Caco-2 (cell line): ENCODE results near the gene SDS. TPM values are rescaled to one million over a fixed set of nuclear protein-coding genes. Genes with fewer than 3 reads are reported as not detected.

Experiments
- BruUV-seq: library from RNA; stranded (reverse); fragments of 400-500 nt; replicated peaks from 2 replicates; lab custom pipeline; 2021; lab: Mats Ljungman, UMichigan
- CTCF ChIA-PET: fragments of 300-600 bp; sonication (Branson Sonifier 250); formaldehyde crosslinking; loops from one replicate; lab custom pipeline; 2022; ENCODE audit warnings: antibody characterized with exemption; lab: Charles Lee
- POLR2A ChIA-PET: fragments of 300-600 bp; sonication (Branson Sonifier 250); formaldehyde crosslinking; loops from one replicate; lab custom pipeline; 2022; ENCODE audit warnings: antibody characterized with exemption; lab: Charles Lee
- DNase-seq, 2 experiments: peaks; one replicate each; pipeline versions ENCODE4 v3.0.0 to v3.0.0-alpha.2; 2020 to 2022
- H3K27me3 ChIP-seq: replicated peaks from 2 replicates; pipeline ENCODE4 v1.6.0; 2011; ENCODE audit warnings: low read length; ENCODE audit not compliant: control insufficient read depth, insufficient read depth
- H3K36me3 ChIP-seq: 2 replicates; pipeline ENCODE4 v1.5.1; 2011; ENCODE audit warnings: low read length; ENCODE audit not compliant: control insufficient read depth, insufficient read depth
- H3K4me1 ChIP-seq: fragments of 250-450 bp; sonication (Bioruptor Pico); 2 replicates; pipeline ENCODE4 v1.5.1; 2020; ENCODE audit warnings: mild to moderate bottlenecking
- H3K4me3 ChIP-seq: 2 replicates; pipeline ENCODE4 v1.5.1; 2011; ENCODE audit warnings: low read depth, mild to moderate bottlenecking, control low read depth, low read length
- H3K9me3 ChIP-seq: fragments of 250-450 bp; sonication (Bioruptor Pico); 2 replicates; pipeline ENCODE4 v1.5.1; 2020; ENCODE audit warnings: mild to moderate bottlenecking, moderate library complexity
- H3K27ac Mint-ChIP-seq: one replicate; pipeline ENCODE4 v1.8.0; 2022; ENCODE audit warnings: mixed read lengths; ENCODE audit not compliant: unreplicated experiment
- H3K27me3 Mint-ChIP-seq: one replicate; pipeline ENCODE4 v1.8.0; 2022; ENCODE audit warnings: mixed read lengths; ENCODE audit not compliant: insufficient read depth, unreplicated experiment
- H3K36me3 Mint-ChIP-seq: one replicate; pipeline ENCODE4 v1.8.0; 2022; ENCODE audit warnings: mild to moderate bottlenecking, mixed read lengths; ENCODE audit not compliant: insufficient read depth, unreplicated experiment
- H3K4me1 Mint-ChIP-seq: one replicate; pipeline ENCODE4 v1.8.0; 2022; ENCODE audit warnings: low read depth, mixed read lengths; ENCODE audit not compliant: unreplicated experiment
- H3K4me3 Mint-ChIP-seq: one replicate; pipeline ENCODE4 v1.8.0; 2022; ENCODE audit warnings: mild to moderate bottlenecking, moderate library complexity, mixed read lengths; ENCODE audit not compliant: unreplicated experiment
- H3K9me3 Mint-ChIP-seq: one replicate; pipeline ENCODE4 v1.8.0; 2022; ENCODE audit warnings: mixed read lengths; ENCODE audit not compliant: unreplicated experiment
- intact Hi-C: fragments of 100-400 bp; cut with micrococcal nuclease; formaldehyde crosslinking; loops from one replicate; pipeline ENCODE4 v1.10.0; 2022; ENCODE audit not compliant: unreplicated experiment
- total RNA-seq: library from RNA; stranded (reverse); gene quantifications from 2 replicates; pipeline ENCODE4 v1.2.3, GENCODE V29; 2022
- TF ChIP-seq, protein P1 (sequence below), 2 experiments: fragments of 200-600 bp in 1 of 2; IDR thresholded peaks; 1 replicate in 1 of 2; 2 replicates in 1 of 2; pipeline versions ENCODE4 v1.5.1 to v1.8.0; 2011 to 2022; ENCODE audit warnings: antibody characterized with exemption in 1 of 2, control low read depth in 1 of 2, inconsistent platforms in 1 of 2, low read depth in 1 of 2, low read length in 1 of 2, mild to moderate bottlenecking in 1 of 2, moderate library complexity in 1 of 2; ENCODE audit not compliant: insufficient read depth in 1 of 2, severe bottlenecking in 1 of 2, unreplicated experiment in 1 of 2

Gene SDS
- total RNA-seq, 1 experiment from 2014 or later: not detected

DNA sequence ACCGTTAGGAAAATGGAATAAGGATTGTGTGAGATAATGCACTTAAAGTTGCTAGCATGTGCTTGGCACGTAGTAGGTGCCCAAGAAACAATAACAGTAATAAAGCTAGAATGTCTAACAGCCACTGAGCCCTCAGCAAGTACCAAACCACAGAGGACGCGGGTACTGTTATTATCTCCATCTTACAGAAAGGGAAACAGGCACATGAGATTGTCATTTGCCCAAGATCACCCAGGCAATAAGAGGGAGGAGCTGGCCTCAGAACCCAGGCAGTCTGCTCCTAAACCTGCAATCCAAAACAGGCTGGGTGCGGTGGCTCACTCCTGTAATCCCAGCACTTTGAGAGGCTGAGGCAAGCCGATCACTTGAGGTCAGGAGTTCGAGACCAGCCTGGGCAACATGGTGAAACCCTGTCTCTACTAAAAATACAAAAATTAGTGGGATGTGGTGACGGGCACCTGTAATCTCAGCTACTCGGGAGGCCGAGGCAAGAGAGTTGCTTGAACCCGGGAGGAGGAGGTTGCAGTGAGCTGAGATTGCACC is 5.1 kb upstream of the SDS start:
- no peak for DNase-seq
- H3K4me1 Mint-ChIP-seq: no peaks in the 10 kb centered on the region
- Histone ChIP-seq H3K9me3 (no peaks in the 10 kb centered on the region), H3K27me3 (no peaks in the 10 kb centered on the region), H3K4me1 (no peaks in the 10 kb centered on the region), H3K4me3 (no peak overlapping the region), H3K36me3 (no peaks in the 10 kb centered on the region)
- no peaks in the 10 kb centered on the region for H3K36me3 Mint-ChIP-seq
- ChIA-PET POLR2A (no interaction called here), CTCF (no interaction called here)
- intact Hi-C loops: no loop called here
- no peaks in the 10 kb centered on the region for H3K9me3 Mint-ChIP-seq
- H3K27me3 Mint-ChIP-seq: no peaks in the 10 kb centered on the region
- H3K4me3 Mint-ChIP-seq: no peak overlapping the region
- TF ChIP-seq, protein P1, sequence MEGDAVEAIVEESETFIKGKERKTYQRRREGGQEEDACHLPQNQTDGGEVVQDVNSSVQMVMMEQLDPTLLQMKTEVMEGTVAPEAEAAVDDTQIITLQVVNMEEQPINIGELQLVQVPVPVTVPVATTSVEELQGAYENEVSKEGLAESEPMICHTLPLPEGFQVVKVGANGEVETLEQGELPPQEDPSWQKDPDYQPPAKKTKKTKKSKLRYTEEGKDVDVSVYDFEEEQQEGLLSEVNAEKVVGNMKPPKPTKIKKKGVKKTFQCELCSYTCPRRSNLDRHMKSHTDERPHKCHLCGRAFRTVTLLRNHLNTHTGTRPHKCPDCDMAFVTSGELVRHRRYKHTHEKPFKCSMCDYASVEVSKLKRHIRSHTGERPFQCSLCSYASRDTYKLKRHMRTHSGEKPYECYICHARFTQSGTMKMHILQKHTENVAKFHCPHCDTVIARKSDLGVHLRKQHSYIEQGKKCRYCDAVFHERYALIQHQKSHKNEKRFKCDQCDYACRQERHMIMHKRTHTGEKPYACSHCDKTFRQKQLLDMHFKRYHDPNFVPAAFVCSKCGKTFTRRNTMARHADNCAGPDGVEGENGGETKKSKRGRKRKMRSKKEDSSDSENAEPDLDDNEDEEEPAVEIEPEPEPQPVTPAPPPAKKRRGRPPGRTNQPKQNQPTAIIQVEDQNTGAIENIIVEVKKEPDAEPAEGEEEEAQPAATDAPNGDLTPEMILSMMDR (IDR thresholded peaks at IDR 0.05; ENCODE audit: insufficient read depth in 1 of 2, low read depth in 1 of 2, low read length in 1 of 2, severe bottlenecking in 1 of 2, unreplicated experiment in 1 of 2): no peak
- no peak overlapping the region for H3K27ac Mint-ChIP-seq
- BruUV-seq: no TSS peak

DNA sequence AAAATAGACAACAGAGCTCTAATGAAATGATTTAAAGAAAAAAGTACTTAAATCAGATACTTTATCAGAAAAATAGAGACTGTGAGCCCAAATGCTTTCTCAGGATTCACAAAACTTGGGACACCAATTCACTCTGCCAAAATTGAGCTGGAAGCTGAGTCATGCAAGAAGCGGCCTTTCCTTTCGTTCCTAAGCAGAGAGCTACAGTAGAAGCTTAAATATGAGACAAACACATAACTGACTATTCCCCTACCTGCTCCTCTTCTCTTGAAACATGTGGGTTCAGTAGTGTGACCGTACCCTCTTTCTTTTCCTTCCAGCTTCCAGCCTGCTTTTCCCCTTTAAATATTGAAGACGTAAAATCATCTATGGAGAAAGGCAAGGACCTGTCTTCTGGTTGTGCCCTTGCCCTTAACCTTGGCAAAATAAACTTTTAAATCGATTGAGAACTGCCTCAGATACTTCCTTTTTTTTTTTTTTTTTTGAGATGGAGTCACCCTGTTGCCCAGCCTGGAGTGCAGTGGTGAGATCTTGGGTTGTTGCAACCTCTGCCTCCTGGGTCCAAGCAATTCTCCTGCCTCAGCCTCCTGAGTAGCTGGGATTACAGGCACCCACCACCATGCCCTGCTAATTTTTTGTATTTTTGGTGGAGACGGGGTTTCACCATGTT is 4.4 kb upstream of the SDS start:
- Mint-ChIP-seq H3K27ac (no peak overlapping the region), H3K4me3 (no peak overlapping the region), H3K36me3 (no peaks in the 10 kb centered on the region), H3K9me3 (no peaks in the 10 kb centered on the region), H3K4me1 (no peaks in the 10 kb centered on the region), H3K27me3 (no peaks in the 10 kb centered on the region)
- intact Hi-C loops: no loop called here
- no peaks in the 10 kb centered on the region for H3K9me3 ChIP-seq
- H3K36me3 ChIP-seq: no peaks in the 10 kb centered on the region
- BruUV-seq: no TSS peak
- H3K27me3 ChIP-seq: no peaks in the 10 kb centered on the region
- no peak overlapping the region for H3K4me3 ChIP-seq
- CTCF ChIA-PET: no interaction called here
- H3K4me1 ChIP-seq: no peaks in the 10 kb centered on the region
- TF ChIP-seq, protein P1 (IDR thresholded peaks at IDR 0.05; ENCODE audit: insufficient read depth in 1 of 2, low read depth in 1 of 2, low read length in 1 of 2, severe bottlenecking in 1 of 2, unreplicated experiment in 1 of 2): no peak
- DNase-seq: no peak
- POLR2A ChIA-PET: no interaction called here

- Histone ChIP-seq H3K4me1 (no peaks in the 10 kb centered on the region), H3K36me3 (no peaks in the 10 kb centered on the region), H3K9me3 (no peaks in the 10 kb centered on the region), H3K4me3 (no peak overlapping the region), H3K27me3 (no peaks in the 10 kb centered on the region)
- intact Hi-C loops: no loop called here
- H3K9me3 Mint-ChIP-seq: no peaks in the 10 kb centered on the region
- H3K27ac Mint-ChIP-seq: no peak overlapping the region
- POLR2A ChIA-PET: interaction anchor here (0.6 kb wide), 1 partner anchor 24 kb away, joined by 5 read pairs; no protein-coding TSS in a partner anchor
- no peak for DNase-seq
- no peaks in the 10 kb centered on the region for H3K36me3 Mint-ChIP-seq
- BruUV-seq: no TSS peak
- no peak overlapping the region for H3K4me3 Mint-ChIP-seq
- CTCF ChIA-PET: no interaction called here
- TF ChIP-seq, protein P1 (IDR thresholded peaks at IDR 0.05; ENCODE audit: insufficient read depth in 1 of 2, low read depth in 1 of 2, low read length in 1 of 2, severe bottlenecking in 1 of 2, unreplicated experiment in 1 of 2): no peak
- no peaks in the 10 kb centered on the region for H3K4me1 Mint-ChIP-seq
- no peaks in the 10 kb centered on the region for H3K27me3 Mint-ChIP-seq
These were observed 2.0 kb upstream of the SDS start for GRCh38 chr12:113405694-113406093.
